Muscle of arm (tissue), 12 donors: ENCODE data around the gene TEDC1. TPM values are rescaled to one million over a fixed set of nuclear protein-coding genes. Genes with fewer than 3 reads are reported as not detected.

Source experiments
- DNase-seq: peaks from one replicate; pipeline ENCODE4 v3.0.0-alpha.2; 2013
- polyA plus RNA-seq, 12 donors: library from polyadenylated mRNA; unstranded; fragments of 120-200 nt; gene quantifications; one replicate each; pipeline ENCODE4 v1.2.1, GENCODE V29; 2013; ENCODE audit not compliant: insufficient read length in 12 of 12

Gene TEDC1
- polyA plus RNA-seq, 12 donors, result 2.2 to 7.1 (median 5.3) TPM; not detected in 2

DNA sequence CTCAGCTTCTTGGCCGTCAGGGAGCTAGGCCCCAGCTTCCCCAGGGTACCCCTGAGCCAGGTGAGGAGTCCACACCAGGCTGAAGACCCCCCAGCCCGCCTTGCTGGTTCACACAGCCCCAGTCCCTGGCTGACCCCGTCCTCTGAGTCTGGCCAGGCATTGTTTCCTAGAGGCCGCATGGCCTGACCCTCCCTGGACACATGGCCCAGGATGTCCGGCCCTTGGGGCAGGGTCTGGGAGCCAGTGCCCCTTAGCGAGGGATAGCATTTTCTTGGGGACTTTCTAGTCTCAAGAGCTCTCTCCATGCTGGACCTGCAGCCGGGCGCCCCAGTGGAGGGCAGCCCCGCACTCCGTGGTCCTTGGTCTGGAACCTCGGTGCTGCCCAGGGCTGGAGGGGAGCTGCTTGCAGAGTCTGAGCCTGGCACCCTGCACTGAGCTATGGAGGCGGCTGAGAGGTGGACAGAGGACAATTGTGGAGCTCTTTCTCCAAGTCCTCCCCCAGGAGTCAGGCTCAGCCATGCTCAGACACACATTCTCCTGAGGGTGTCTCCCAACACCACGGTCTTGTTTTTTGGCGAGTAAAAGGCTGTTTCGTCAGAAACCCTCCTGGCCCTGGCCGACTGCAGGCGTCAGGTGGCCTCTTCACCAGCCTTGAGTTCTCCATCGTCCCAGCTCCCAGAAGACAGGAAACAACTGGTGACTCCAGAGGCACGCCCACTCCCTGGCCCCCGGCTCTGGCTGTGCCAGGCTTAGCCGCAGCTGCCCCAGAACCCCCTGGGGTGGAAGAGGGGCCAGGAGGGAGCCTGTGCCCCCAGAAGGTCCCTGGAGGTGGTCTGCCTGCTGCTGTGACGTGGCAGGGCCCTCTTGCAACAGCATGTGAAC lies 34.1 kb upstream of the TEDC1 start:
- no peak for DNase-seq

DNA sequence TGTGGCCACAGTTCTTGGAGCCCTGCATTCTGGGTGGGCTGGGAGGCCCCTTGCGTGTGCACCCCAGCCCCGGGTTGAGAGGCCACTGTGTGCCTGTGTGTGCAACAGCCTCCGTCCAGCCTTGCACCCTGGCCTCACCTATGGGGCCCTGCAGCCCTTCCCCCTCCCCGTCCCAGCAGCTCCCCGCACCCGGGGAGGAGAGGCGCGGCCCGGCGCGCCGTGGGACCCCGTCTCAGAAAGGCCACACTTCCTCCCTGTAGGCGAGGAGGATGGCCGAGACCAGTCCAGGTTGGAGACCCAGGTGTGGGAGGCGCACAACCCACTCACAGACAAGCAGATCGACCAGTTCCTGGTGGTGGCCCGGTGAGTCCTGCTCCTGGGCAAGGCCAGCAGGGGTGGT lies 33.0 kb upstream of the TEDC1 start:
- no peak for DNase-seq

DNA sequence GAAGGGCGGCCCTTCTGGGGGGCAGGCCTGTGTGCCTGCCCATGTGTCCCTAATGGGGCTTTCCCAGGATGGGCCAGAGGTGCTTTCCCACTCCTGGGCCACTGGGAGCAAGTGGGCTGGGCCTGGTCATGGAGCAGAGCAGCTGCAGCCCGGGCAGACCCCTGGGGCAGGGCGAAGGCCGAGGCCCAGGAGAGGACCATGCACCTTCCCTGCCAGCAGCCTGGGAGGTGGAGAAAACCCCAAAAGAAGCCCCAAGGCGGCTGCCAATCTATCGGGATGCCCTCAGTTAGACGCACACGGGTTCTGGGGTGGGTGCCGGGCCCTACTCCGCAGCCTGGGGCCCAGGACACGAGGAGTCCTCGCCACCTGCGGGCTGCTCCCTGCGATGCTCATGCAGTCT lies 32.5 kb upstream of the TEDC1 start:
- no peak for DNase-seq

DNA sequence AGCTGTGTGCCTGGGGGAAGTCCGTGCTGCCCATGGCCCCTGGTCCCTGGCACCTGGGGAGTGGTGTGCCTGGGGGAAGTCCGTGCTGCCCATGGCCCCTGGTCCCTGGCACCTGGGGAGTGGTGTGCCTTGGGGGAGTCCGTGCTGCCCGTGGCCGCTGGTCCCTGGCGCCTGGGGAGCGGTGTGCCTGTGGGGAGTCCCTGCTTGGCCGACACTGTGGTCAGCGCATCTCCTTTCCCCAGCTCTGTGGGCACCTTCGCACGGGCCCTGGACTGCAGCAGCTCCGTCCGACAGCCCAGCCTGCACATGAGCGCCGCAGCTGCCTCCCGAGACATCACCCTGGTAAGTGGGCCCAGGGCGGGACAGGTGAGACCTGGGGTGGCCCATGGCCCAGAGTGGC lies 30.9 kb upstream of the TEDC1 start:
- DNase-seq, result no peak

DNA sequence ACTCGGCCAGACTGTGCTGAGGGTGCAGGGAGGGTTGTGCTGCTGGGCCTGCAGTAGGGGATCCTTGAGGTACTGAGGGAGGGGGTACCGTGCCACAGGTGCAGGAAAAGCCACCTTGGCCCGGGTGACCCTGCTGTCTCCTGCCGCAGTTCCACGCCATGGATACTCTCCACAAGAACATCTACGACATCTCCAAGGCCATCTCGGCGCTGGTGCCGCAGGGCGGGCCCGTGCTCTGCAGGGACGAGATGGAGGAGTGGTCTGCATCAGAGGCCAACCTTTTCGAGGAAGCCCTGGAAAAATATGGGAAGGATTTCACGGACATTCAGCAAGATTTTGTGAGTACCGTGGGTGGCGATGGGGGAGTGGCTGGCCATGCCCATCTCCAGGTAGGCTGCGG lies 30.4 kb upstream of the TEDC1 start:
- DNase-seq, result no peak

DNA sequence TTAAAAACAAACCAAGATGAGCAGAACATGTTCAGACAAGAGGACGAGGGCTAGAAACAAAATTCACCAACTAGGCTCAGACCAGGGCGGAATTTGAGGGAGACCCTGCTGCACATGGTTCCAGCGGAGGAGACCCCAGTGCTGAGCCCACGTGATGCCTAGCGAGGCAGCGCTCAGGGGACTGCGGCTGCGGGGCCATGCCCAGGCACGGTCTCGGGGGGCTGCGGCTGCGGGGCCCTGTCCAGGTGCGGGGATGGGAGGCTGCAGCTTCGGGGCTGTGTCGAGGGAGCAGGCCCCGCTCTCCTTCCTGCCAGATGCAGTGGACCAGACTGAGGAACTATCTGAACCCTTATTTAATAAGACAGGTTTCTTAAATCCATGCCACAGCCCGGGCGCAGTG lies 29.1 kb upstream of the TEDC1 start:
- DNase-seq, result no peak

DNA sequence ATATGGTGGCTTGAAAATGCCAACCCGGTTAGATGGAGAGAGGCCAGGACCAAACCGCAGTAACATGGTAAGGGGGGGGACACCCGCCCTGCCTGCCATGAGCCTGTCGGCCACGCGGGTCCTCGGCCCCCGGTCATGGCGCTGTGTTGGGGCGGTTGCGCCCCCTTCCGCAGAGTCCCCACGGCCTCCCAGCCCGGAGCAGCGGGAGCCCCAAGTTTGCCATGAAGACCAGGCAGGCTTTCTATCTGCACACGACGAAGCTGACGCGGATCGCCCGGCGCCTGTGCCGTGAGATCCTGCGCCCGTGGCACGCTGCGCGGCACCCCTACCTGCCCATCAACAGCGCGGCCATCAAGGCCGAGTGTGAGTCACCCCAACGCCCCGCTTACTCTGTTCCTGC lies 26.5 kb upstream of the TEDC1 start:
- DNase-seq, result no peak

DNA sequence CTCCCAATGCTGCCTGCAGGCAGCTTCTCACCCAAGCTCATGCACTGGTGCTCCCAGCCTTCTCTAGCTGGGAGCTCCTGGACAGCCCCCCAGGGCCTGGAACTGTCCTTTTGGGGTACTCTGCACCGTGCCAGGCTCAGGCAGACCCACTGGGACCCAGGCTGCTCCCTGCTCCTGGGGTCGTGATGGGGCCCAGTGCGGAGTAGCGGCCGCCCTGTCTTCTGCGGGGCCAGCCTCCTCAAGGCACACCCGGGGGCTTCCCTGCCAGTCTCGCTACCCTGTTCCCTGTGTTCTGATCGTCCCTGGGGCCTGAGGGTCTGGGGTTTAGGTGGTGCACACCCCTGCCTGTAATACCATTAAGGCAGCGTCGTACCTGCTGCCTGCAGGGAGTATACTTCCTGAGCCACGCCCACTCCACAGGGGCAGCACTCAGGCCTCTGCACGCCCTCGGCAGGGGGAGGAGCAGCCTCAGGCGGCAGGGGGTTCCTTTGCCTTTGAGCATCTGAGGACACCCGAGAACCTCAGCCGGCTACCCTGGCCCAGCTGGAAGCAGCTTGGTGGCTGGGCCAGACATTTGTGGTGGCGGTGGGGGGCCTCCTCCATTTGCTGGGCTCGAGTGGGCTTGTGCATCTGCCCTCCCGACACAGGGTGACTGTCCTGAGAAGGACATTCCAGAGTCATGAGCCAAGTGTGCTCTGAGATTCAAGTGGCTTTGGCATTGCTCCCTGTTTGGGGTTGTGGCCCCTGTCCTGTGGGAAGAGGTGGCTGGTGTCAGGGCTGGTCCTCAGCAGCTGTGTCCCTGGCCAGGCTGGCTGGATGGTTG lies 25.6 kb upstream of the TEDC1 start:
- DNase-seq, result no peak

DNA sequence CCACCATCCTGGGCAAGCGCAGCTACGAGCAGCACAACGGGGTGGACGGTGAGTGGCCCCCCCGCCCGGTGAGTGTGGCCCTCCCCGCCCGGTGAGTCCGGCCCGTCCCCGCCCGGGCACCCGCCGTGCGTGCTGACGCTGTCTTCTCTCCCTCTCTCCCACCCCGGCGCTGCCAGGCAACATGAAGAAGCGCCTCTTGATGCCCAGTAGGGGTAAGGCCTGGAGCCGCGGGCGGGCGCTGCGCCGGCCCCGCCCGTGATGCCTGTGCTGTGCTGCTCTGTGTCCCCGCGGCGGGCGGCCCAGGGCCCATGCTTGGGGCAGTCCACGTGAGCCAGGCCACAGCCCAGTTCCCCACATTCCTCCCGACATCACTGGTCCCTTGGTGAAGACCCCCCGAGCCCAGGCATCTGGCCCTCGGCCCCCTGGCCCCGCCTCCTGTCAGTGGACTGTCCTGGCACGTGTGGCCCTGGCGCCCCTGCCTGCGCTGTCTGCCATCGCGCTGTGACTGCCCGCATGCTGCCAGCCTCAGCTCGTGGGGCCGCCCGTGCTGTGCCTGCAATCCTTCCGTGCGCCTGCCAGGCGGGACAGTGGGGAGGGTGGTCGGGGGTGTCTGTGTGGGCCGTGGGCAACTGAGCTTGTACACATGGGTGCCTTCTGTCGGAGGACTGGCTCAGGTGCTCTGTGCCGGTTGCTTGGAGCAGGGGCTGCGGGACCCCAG lies 24.4 kb upstream of the TEDC1 start:
- no peak for DNase-seq

DNA sequence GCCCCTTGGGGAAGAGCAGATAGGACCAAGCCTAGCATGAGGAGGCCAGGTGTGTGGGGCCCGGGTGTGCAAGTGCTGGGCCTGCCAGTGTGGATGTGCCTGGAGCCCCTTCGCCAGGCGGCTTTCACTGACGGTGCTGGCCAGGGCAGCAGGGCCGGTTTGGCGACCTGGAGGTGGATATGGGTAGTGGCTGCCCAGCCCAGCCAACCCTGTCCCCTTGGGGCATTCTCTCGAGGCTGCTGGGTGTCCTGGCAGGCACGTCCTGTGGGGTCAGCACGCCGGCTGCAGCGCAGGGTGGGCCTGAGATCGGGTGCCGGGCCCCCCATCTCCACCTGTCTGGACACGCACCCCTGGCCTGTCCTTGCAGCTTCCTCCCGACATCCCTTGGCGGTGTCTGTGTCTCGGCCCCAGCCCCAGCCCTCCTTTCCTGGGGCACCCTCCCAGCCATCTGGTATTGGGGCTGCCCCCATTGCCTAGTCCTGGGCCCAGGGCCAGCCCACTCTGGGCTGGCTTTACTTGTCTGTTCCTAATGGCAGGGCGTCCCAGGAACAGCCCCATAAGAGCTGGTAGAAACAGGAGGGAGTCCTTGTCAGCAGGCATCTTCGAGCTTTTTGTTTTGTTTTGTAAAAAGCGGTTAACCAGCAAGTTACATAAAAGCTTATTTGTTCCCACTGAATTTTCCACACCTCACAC lies 23.7 kb upstream of the TEDC1 start:
- DNase-seq, result no peak

DNA sequence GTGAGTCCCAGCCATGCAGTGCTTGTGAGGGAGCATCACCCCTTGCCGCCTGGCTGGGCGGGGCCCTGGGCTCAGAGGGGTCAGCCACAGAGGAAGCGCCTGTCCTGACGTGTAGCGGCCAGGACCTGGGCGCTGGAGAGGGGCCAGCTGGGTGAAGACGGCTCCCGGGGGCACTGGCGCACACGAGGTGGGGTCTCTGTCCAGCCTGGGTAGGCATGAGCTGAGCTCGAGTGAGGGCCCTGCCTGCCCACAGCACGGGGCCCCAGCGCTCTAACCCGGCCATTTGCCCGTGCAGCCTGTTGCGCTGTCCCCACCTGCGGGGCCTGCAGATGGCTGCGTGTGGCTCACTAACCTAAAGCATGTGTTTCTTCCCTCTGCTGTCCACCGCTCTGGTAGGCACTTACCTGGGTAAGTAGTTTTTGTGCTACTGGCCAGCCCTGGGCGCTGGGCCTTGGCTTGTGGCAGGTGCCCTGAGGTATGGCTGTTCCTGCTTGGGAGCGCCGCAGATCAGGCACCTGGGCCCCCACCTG lies 23.0 kb upstream of the TEDC1 start:
- DNase-seq, result no peak

DNA sequence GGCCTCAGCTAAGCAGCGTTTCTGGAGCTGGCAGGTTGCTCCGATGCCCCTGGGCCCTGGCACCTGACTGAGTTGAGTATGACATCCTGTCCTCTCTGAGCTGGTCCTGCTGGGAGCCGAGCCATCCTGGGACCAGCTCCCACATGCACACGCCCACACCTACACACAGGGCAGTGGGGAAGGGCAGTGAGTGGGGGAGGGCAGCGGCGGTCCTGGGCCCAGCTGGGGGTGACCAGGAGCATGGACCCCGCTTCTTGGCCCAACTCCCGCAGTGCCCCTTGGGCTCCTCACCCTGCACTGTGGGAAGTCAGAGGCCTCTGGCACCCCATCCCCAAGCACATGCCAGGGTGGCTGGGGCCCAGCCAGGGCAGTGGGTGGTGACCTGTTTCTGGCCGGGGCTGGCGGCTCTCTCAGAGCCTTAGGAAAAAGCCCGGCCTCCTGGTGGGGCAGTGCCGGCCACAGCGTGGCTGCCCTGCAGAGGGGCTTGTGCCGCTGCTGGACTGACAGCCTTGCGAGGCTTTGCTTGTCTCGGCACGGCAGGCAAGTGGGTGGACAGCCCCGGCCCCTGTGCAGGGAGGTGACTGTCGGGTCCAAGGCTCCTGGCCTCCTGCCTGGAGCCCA lies 22.3 kb upstream of the TEDC1 start:
- DNase-seq, result no peak

DNA sequence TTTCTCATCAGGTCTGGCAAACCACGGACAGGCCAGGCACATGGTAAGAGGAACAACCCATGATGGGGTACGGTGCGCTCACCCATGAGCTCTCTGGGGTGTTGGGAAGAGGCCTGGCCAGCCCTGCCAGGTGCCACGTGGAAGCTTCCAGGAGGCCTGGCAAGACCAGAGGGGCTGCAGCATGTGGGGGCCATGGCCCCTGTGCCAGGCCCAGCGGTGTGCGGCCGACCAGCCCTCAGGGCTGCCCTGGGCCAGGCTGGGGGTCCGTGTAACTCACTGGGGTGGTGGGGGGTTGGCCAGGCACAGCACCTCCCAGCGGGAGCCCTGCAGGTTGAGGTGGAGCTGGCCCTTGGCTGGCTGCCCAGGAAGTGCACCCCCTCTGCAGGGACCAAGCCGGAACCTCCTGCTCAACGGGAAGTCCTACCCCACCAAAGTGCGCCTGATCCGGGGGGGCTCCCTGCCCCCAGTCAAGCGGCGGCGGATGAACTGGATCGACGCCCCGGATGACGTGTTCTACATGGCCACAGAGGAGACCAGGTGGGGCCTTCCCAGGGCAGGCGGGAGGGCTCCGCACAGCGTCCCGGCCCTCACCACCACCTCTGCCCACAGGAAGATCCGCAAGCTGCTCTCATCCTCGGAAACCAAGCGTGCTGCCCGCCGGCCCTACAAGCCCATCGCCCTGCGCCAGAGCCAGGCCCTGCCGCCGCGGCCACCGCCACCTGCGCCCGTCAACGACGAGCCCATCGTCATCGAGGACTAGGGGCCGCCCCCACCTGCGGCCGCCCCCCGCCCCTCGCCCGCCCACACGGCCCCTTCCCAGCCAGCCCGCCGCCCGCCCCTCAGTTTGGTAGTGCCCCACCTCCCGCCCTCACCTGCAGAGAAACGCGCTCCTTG lies 21.3 kb upstream of the TEDC1 start:
- DNase-seq, result no peak

DNA sequence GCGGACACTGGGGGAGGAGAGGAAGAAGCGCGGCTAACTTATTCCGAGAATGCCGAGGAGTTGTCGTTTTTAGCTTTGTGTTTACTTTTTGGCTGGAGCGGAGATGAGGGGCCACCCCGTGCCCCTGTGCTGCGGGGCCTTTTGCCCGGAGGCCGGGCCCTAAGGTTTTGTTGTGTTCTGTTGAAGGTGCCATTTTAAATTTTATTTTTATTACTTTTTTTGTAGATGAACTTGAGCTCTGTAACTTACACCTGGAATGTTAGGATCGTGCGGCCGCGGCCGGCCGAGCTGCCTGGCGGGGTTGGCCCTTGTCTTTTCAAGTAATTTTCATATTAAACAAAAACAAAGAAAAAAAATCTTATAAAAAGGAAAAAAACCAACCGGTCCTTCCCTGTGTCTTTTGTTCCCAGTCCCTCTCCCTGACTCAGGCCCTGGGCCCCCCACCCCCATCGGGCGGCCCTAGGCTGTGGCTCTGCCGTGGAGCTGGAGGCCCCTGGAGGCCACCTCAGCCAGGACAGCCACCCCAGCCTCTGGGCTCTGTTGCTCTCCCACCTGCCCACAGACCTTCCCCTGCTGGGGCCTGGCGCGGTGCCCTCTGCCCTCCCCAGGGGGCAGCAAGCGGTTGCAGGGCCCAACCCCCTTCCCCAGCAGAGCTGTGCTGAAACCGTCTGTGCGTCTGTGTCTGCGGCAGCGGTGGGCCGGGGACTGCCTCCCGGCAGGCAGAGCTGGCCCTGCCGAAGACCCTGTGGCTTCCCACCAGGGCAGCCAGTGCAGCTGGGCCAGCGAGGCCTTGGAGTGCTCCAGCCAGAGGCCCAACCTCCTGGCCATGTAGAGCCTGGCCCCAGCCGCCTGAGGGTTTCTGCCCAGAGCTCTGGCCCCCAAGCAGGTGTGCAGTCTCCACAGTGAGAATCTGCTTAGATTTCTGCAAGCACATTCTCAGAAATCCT lies 20.4 kb upstream of the TEDC1 start:
- DNase-seq, result no peak

DNA sequence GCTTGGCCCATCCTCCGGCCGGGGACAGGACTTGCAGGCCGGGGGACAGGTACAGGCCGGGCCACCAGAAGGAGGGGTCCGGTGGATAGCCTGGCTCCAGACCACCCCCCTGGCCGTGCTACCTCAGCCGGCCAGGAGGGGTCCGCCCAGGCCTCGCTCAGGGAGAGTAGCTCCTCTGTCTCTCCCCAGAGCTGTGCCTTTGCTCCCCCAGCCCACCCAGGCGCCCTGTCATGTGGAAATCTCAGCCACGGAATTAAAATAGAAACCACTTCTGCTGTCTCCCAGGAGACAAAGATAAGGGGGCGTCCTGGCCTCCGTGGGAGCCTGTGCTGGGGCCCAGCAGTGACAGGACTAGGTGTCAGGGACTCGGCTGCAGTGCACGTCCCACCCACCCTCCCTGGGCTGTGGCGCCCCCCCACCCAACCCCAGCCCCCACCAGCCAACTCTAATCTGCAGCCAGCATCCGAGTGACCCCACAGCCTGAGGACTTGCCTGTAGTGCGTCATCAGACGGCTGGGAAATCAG lies 19.7 kb upstream of the TEDC1 start:
- no peak for DNase-seq

DNA sequence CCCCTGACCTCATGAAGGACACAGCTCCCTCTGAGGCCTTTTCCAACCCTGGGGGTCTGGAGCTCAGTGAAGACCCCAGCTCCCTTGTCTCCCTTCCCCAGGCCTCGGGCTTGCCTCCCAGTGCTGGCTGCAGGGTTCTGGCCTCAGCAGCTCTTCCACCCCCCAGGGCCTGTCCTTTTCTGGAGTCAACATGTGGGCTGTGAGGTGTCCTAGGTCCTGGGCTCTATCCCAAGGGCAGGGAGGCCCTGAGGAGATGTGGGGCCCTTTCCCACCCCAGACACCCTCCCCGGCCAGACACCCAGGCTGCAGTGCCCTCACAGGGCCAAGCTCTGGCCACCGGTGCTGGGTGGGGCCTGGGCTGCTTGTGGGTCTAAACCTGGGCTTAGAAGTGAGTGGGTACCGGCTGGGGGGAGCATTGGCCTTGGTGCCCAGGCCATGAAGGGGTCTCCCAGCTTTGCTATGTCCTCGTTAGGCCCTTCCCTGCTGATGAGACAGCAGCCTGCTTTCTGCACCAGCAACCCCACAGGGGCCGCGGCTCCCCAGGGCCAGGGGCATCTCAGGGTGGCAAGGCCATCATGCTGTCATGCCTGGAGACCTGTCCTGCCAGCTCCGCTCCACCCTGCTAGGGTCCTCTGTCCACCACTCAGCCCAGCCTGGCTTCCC lies 19.1 kb upstream of the TEDC1 start:
- DNase-seq, result no peak

DNA sequence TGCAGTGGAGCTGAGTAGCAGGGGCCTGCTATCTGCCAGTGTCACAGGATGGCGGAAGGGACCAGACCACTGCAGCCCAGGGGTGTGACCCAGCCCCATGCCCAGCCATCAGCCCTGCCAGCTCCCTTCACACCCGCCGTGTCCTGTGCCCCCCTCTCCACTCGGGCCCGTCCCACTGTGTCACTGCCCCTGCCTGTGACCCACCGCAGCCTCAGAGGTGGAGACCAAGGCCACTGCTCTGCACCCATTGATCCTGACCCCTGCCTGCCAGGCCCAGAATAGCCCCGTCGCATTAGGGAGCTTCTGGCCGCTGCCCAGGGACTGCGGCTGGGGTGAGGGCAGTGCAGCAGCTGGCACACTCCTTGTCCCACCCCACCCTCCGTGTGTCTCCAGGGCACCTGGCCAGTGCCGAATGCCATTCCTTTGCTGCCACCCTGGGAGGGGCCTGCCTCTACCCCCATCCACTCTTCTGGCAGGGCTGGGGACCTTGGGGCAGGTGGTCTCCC lies 18.5 kb upstream of the TEDC1 start:
- DNase-seq, result no peak
